ENCODE data around the gene TBC1D22A. TPM values are rescaled to one million over a fixed set of nuclear protein-coding genes. Genes with fewer than 3 reads are reported as not detected.
A peak's percentile ranks its signal among the peaks of the same experiment; 100 is the strongest.

Gene TBC1D22A
- total RNA-seq, 1 donor from 2014 or later = 28.9 TPM

DNA sequence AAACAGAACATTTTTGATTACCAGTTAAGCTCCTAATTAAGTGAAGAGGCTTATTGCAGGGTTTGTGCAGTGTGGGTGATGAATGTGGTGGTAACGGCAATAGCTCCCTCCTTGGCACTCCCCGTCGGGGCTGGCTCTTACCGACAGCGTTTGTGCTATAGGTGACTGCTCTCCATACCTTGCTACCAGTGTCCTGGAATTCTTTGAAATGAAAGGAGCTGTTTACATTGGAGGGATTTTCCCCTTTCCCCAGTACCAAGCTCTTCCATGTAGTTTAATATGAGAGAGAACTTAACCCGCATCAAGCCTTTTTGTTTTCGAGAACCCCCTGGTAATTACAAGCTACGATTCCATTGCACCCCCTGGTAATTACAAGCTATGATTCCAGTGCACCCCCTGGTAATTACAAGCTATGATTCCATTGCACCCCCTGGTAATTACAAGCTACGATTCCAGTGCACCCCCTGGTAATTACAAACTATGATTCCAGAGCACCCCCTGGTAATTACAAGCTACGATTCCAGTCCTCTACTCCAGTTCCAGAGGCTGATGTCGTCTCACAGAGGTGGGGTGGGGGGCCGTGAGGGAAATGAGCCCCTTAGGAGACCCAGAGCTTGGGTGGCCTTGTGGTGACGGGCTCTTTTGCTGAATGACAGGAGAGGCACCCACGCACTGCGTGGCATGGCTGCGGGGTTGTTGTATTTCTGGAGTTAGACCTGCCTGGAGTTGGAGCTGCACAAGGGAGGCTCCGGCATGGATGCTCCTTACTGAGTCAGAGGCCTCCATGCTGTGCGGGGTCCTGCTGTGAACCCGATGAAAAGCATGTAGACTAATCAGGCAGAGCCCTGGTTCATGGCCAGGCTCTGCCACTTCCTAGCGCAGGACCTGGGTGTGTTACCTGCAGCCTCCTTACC lies 205.3 kb downstream of the TBC1D22A start:
- TF ChIP-seq, protein P1, sequence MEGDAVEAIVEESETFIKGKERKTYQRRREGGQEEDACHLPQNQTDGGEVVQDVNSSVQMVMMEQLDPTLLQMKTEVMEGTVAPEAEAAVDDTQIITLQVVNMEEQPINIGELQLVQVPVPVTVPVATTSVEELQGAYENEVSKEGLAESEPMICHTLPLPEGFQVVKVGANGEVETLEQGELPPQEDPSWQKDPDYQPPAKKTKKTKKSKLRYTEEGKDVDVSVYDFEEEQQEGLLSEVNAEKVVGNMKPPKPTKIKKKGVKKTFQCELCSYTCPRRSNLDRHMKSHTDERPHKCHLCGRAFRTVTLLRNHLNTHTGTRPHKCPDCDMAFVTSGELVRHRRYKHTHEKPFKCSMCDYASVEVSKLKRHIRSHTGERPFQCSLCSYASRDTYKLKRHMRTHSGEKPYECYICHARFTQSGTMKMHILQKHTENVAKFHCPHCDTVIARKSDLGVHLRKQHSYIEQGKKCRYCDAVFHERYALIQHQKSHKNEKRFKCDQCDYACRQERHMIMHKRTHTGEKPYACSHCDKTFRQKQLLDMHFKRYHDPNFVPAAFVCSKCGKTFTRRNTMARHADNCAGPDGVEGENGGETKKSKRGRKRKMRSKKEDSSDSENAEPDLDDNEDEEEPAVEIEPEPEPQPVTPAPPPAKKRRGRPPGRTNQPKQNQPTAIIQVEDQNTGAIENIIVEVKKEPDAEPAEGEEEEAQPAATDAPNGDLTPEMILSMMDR (IDR thresholded peaks at IDR 0.05) = no peak
- H3K36me3 Mint-ChIP-seq (ENCODE audit: unreplicated experiment) = no peaks in the 10 kb centered on the region
- DNase-seq (ENCODE audit: extremely low spot score, unreplicated experiment) = peak; percentile 77
- H3K27me3 Mint-ChIP-seq (ENCODE audit: unreplicated experiment) = no peaks in the 10 kb centered on the region
- no peaks in the 10 kb centered on the region for H3K9me3 Mint-ChIP-seq (ENCODE audit: unreplicated experiment)
- H3K4me3 Mint-ChIP-seq (ENCODE audit: unreplicated experiment) = no peak overlapping the region
- peaks cover 1% of the 10 kb centered on the region for H3K4me1 Mint-ChIP-seq (ENCODE audit: unreplicated experiment)
- no peak overlapping the region for H3K27ac Mint-ChIP-seq (ENCODE audit: unreplicated experiment)

DNA sequence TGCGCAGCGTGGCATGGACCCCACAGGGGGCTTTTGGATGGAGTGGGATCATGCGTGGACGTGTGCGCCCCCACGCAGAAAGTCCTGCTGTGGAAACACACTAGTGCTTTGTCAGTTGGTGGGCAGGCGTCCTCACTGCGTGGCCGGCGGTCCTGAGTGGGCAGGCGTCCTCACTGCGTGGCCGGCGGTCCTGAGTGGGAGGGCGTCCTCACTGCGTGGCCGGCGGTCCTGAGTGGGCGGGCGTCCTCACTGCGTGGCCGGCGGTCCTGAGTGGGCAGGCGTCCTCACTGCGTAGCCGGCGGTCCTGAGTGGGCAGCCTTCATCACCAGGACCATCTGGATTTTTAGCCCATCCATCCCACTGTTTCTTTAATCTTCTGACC lies 205.9 kb downstream of the TBC1D22A start:
- H3K27me3 Mint-ChIP-seq (ENCODE audit: unreplicated experiment) = no peaks in the 10 kb centered on the region
- H3K27ac Mint-ChIP-seq (ENCODE audit: unreplicated experiment) = no peak overlapping the region
- H3K4me3 Mint-ChIP-seq (ENCODE audit: unreplicated experiment) = no peak overlapping the region
- no peaks in the 10 kb centered on the region for H3K36me3 Mint-ChIP-seq (ENCODE audit: unreplicated experiment)
- DNase-seq (ENCODE audit: extremely low spot score, unreplicated experiment) = peak; percentile 71
- TF ChIP-seq, protein P1 (IDR thresholded peaks at IDR 0.05) = no peak
- no peaks in the 10 kb centered on the region for H3K9me3 Mint-ChIP-seq (ENCODE audit: unreplicated experiment)
- peaks cover 1% of the 10 kb centered on the region for H3K4me1 Mint-ChIP-seq (ENCODE audit: unreplicated experiment)

DNA sequence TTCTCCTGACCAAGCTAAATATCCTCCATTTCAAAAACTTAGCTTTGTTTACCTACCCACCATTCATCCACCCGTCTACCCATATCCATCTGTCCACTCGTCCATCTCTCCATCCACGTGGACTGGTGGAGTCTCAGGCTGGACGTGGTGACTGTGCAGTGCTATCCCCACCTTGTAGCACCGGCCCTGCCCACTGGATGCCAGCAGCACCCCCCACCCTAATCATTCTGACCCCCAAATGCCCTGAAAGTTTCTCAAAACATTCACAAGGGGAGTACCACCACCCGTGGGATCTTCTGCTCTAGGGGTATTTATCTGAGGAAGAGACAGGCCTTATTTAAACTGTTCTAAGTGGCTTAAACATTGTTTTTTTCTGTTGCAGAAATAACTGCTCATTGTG lies 206.4 kb downstream of the TBC1D22A start:
- no peaks in the 10 kb centered on the region for H3K36me3 Mint-ChIP-seq (ENCODE audit: unreplicated experiment)
- H3K27ac Mint-ChIP-seq (ENCODE audit: unreplicated experiment) = no peak overlapping the region
- DNase-seq (ENCODE audit: extremely low spot score, unreplicated experiment) = peak; percentile 67
- no peaks in the 10 kb centered on the region for H3K9me3 Mint-ChIP-seq (ENCODE audit: unreplicated experiment)
- H3K4me3 Mint-ChIP-seq (ENCODE audit: unreplicated experiment) = no peak overlapping the region
- TF ChIP-seq, protein P1 (IDR thresholded peaks at IDR 0.05) = no peak
- H3K27me3 Mint-ChIP-seq (ENCODE audit: unreplicated experiment) = no peaks in the 10 kb centered on the region
- H3K4me1 Mint-ChIP-seq (ENCODE audit: unreplicated experiment) = peaks cover 1% of the 10 kb centered on the region

DNA sequence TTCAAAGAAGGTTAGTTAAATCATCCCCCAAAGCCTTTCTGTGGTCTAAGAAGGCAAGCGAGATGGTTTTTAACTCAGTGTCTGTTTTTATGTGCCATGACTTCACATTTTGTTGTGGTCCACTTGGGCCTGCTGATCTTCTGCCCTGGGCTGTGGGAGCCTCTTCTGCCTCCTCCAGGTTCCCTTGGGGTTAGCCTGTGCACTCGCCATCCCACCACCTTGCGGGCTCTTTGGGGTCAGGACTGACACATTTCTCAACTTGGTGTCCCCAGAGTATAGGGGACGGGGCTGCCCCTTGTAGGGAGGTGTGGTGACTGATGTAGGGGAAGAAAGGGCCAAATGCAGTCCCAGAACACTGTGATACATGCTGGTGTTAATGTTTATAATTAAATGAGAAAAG lies 207.0 kb downstream of the TBC1D22A start:
- no peaks in the 10 kb centered on the region for H3K9me3 Mint-ChIP-seq (ENCODE audit: unreplicated experiment)
- no peak overlapping the region for H3K27ac Mint-ChIP-seq (ENCODE audit: unreplicated experiment)
- TF ChIP-seq, protein P1 (IDR thresholded peaks at IDR 0.05) = no peak
- H3K4me3 Mint-ChIP-seq (ENCODE audit: unreplicated experiment) = no peak overlapping the region
- DNase-seq (ENCODE audit: extremely low spot score, unreplicated experiment) = peak; percentile 66
- peaks cover 1% of the 10 kb centered on the region for H3K4me1 Mint-ChIP-seq (ENCODE audit: unreplicated experiment)
- H3K36me3 Mint-ChIP-seq (ENCODE audit: unreplicated experiment) = no peaks in the 10 kb centered on the region
- H3K27me3 Mint-ChIP-seq (ENCODE audit: unreplicated experiment) = no peaks in the 10 kb centered on the region

DNA sequence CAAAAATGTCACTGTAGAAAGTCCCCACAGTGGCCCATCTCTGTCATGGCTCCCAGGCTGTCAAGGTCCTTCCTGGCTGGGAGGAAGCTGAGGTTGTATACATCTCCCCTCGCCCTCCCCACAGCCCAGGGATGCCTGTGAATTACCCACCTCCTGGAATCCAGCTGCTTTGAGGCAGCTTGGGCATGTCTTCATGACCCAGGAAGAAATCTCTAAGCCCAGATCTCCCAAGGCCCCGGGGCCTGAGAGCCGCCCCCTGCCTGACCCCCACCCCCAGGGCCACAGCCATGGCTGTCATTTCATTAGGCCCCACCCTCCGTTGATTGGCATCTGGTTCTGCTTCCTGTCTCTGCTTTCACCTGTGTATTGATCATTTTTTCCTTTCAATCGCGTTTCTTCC lies 207.5 kb downstream of the TBC1D22A start:
- H3K27me3 Mint-ChIP-seq (ENCODE audit: unreplicated experiment) = no peaks in the 10 kb centered on the region
- no peak overlapping the region for H3K4me3 Mint-ChIP-seq (ENCODE audit: unreplicated experiment)
- H3K27ac Mint-ChIP-seq (ENCODE audit: unreplicated experiment) = no peak overlapping the region
- no peaks in the 10 kb centered on the region for H3K36me3 Mint-ChIP-seq (ENCODE audit: unreplicated experiment)
- TF ChIP-seq, protein P1 (IDR thresholded peaks at IDR 0.05) = no peak
- H3K9me3 Mint-ChIP-seq (ENCODE audit: unreplicated experiment) = no peaks in the 10 kb centered on the region
- H3K4me1 Mint-ChIP-seq (ENCODE audit: unreplicated experiment) = peaks cover 1% of the 10 kb centered on the region
- DNase-seq (ENCODE audit: extremely low spot score, unreplicated experiment) = no peak

Measured in osteocyte (in vitro differentiated cells).